Right ventricle myocardium inferior (tissue), 1 donor: ENCODE results near the gene SUSD5. TPM values are rescaled to one million over a fixed set of nuclear protein-coding genes. Genes with fewer than 3 reads are reported as not detected.
"Not testable (repeated sequence)": the region's sequence is repeated elsewhere in the genome, so short reads cannot be mapped to it uniquely, and the experiment has no call there.

Experiments used
- ATAC-seq: fragments of 200-7000 bp; cut with Tn5 transposase; one replicate; pipeline ENCODE4 v1.9.1; 2020; ENCODE audit warnings: mild to moderate bottlenecking, moderate library complexity
- DNase-seq: peaks from one replicate; pipeline ENCODE4 v3.0.0; 2021; ENCODE audit errors: missing footprints
- intact Hi-C: fragments of 100-400 bp; cut with DNase I; formaldehyde crosslinking; loops from one replicate; pipeline ENCODE4 v1.11.0; 2022
- total RNA-seq: library from RNA; stranded (reverse); fragmentation: NEBNext Ultra II Directional; extraction: Animal tissue kit (Norgen Biotek cat#: 25700); gene quantifications from one replicate; pipeline ENCODE4 v1.2.1, GENCODE V29; 2021
- donor health status: DM: no; HTN: yes; CAD: no; lungs with severe emphysema.

Gene SUSD5
- total RNA-seq, 1 donor from 2014 or later: 2.8 TPM

DNA sequence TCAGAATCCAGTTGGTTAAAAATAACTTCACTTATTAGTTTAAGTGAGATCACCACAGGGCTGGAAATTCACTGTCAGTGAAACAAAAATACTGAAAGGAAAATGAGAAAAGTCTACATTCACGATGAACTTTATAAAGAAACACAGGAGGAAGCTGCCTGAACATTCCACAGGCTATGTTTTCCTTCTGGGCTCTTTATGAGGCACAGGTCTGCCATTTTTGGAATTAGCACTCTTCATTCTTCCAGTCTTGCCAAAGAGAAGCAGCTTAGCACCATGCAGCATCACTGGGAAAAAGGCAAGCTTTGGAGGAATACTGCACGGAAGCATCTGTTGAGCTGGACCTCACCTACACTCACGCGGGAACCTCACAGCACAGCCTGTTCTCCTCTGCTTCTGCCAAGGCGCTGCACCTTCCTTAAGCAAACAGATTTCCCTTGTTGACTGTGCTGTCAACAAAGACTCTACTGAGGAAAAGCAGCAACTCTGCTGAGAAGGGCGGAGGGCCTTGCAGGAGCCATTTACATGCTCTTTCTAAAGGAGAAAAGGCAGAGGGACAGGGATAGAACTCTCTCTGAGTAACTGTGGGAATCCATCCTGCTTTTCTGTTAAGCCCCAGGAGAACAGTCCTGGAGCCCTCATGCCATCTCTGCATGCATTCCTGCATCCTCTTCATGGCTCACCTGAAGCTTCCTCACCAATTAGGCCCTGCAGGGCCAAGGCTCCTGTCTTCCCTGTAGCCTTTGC, 15.7 kb downstream of the SUSD5 start:
- ATAC-seq: no peak
- intact Hi-C loops: no loop called here
- no peak for DNase-seq

DNA sequence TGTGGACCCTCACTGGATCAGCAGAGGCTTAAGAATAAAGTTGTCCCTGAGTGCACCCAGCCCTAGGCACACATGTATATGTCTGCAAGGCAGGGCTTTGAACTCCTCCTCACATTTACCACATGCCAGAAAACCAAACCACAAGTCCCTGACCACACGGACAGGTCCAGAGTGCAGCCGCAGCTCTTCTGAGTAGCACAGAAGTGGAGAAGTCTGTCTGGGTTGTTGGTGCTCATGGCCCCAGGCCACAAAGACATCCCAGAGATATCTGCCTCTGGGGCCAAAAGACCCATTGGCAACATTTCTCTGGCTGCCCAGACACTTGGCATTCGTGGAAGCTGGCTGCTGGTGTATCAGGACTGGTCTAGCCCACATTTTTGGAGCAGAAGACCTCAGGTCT, 17.4 kb downstream of the SUSD5 start:
- ATAC-seq: no peak

DNA sequence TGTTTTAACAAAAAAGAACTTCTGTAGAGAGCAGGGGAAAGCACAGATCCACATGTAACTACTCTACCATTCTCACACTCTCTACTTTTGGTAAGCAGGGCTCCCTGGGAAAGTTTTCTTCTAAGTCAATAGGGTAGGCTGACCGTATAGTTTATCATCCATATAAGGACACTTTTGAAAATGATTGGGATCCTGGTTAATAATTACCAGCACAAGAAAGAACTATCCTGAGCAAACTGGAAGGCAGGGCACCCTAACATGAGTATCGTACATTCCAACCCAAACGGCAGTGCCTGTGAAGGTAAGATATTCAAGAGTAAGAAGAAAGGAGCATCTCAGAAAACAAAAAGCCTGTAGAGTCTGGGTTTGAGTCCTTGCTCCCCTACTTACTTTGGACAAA, 22.1 kb downstream of the SUSD5 start:
- intact Hi-C loops: no loop called here
- no peak for ATAC-seq
- no peak for DNase-seq

More for the DNA sequence above, 17.4 kb downstream of the SUSD5 start:
- DNase-seq: no peak
- intact Hi-C loops: no loop called here

DNA sequence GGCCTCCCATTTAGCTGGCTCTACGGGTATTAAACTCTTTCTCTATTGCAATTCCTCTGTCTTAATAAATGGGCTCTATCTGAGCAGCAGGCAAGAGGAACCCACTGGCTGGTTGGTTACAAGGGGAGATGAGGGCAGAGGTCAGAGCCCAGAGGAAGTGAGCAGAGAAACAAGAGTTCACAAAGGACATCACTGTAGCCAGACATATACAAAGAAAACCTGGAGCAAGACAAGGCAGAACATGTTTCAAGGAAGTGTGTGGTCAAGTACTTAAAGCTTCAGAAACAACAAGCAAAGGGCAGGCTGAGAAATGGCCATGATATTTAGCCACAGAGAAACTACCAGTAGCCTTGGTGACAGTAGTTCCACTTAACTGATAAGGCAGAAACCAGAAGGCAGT, 24.3 kb downstream of the SUSD5 start:
- no peak for ATAC-seq
- intact Hi-C loops: no loop called here
- DNase-seq: no peak

DNA sequence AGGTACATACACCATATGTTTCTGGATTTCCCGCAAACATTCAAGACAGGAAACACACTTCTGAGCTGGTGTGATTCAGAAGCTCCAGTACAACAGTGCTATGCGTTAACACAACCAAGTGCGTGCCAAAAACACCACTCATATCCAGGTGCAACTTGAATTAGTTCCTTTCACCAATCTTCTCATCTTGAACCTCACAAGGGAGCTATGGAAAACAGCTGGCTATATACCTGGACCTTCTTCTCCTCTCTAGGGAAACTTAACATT, 31.3 kb downstream of the SUSD5 start:
- no peak for ATAC-seq
- intact Hi-C loops: no loop called here

DNA sequence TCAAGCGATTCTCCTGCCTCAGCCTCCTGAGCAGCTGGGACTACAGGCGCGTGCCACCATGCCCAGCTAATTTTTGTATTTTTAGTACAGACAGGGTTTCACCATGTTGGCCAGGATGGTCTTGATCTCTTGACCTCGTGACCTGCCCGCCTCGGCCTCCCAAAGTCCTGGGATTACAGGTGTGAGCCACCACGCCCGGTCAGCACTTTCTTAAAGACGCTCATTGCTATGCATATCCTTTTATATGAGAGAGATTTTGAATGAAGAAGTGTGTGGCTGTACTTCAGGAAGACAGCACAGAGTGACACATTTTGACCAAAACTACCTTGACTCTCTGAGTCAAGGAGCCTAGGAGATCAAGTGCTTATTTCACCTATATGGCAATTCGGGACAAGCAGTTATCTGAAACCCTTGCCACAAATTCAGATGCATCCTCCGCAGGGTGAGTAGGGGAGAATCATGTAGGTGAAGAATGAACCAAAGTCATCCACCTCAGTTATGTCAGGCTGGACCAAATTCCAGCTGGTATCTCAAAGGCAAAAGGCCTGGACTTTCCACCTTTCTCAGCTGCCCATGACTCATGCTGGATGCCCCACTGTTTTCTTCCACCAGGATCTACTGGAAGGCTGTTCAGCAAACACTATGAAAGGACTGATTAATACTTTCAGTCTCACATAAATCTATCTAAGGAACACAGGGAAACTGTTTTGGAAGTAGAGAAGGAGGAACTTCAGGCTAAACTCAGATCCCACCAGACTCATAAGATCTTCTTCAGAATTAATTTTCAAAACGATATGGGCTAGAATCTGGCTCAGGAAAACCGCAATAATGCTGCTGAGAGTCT, 31.9 kb downstream of the SUSD5 start:
- intact Hi-C loops: no loop called here
- ATAC-seq: no peak
- DNase-seq: no peak

More for the DNA sequence above, 31.3 kb downstream of the SUSD5 start:
- DNase-seq: no peak

DNA sequence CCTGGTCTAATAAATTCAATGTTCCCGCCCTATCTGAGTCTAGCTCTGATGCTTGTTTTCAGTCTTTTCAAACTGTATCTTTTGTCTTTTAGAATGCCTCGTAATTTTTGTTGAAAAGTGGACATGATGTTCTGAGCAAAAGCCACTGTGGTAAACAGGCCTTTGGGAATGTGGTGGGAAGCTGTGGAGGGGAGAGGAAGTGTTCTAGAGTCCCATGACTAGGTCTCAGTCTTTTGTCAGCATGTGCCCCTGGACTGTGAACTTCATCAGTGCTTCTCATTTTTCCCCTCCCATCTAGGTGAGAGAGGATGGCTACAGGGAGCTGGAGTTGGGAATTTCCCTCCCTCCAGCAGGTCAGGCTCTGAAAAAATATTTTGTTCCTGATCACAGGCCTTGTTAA, 33.7 kb downstream of the SUSD5 start:
- intact Hi-C loops: no loop called here
- no peak for DNase-seq
- no peak for ATAC-seq

DNA sequence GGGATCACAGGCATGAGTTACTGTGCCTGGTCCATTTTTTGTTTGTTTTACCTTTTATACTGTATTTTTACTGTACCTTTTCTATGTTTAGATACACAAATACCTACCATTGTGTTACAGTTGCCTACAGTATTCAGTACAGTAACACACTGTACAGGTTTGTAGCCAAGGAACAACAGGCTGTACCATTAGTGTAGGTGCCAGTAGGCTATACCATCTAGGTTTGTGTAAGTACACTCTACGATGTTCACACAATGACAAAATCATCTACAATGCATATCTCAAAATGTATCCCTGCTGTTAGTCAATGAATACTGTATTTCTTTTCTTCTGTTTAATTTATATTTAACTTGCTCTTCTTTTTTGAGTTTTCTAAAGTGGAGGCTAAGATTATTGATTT, 37.0 kb downstream of the SUSD5 start:
- intact Hi-C loops, ATAC-seq, DNase-seq: not testable (repeated sequence)

DNA sequence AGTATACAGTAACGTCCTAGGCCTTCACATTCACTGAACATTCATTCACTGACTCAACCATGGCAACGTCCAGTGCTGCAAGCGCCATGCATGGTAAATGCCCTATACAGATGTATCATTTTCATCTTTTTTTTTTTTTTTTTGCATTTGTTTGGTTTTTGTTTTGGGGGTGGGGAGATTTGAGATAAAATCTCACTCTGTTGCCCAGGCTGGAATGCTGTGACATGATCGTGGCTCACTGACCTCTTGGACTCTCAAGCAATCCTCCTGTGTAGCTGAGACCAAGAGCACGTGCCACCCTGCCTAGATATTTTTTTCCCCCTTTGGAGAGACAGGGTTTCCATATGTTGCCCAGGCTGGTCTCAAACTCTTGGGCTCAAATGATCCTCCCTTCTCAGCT, 37.4 kb downstream of the SUSD5 start:
- no peak for DNase-seq
- no peak for ATAC-seq
- intact Hi-C loops: no loop called here

DNA sequence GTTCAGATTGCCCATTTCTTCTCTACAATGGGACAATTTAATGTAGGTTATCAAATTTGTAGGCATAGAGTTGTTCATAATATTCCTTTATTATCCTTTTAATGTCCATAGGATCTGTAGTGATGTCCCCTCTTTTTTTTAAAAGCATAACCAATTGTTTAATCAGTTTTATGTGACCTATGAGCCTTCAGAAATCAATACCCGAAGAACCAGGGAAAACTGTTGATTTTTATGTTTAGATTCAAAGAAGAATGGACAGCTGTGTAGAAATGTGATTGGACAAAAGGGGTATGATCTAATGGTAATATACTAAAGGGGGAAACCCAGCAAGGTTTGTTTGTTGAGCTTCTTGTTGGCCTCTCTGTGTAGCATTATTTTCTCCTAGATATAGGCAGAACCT, 39.5 kb downstream of the SUSD5 start:
- no peak for ATAC-seq
- intact Hi-C loops: no loop called here
- DNase-seq: no peak

DNA sequence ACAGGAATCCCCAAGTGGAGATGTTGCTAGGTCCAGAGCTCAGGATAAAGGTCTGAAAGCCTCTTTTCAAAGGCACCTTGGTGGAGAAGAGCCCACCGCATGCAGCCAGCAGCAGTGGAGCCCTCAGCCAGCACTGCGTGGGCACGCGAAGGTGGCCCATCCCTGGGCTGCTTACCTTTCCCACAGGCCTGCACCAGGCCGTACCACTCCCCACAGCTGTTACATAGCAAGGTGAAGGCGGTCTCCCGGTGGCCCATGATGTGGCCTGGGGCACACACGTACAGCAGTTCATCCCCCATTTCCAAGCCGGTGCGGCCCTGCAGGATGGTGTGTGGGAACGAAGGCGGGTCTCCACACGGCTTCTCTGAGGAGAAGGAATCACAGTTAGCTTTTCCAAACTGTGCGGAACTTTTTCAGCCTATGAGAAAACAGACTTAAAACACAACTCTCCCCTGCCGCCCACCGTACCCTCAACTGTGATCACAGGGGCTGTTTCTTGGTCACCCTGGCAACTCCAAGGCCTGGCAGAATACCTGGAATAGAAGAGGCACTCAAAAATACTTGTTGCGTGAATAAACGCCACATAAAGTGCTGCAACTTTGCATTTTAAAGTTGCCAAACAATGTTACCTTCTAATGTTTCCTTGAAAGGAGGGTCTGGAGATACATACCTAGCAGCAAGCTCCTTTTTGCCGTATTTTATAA, 43.7 kb downstream of the SUSD5 start:
- ATAC-seq (no peak), DNase-seq (no peak)
- intact Hi-C loops: no loop called here

DNA sequence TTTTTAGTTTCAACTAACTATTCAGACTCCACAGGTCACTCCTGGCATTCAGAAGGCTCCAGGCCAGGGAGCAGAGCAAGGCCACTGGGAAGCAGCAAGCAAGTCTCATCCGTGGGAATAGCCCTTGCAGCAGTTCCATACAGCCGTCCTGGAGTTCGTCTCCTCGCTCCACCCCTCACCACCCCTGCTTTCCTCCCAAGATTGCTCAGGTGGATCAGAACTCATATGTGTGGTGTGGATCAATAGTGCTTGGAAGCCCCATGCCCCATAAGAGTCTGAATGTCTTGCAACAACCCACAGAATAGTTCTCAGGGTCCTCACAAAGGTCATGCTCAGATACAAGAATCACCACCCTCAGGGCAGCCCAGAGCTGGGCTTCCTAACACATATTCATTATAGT, 44.5 kb downstream of the SUSD5 start:
- no peak for ATAC-seq
- intact Hi-C loops: no loop called here
- no peak for DNase-seq

DNA sequence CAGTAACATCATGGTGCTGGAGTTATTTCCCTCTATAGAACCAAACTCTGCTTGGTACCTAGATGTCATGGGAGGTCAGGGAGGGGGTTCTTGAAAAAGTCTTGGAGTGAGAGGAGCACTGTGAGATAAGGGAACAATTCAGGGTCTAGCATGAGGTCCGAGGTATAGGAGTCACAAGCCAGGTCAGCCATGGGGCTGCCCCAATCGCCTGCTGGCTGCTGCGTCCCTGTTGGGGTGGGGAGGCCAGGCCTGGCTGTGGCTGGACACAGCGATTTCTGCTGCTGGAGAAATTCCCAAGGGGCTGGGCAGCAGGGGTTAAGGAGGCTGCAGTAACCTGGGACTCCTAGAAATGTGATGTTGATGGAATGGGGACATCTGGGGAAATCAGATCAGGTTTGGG, 44.9 kb downstream of the SUSD5 start:
- DNase-seq (no peak), ATAC-seq (no peak)
- intact Hi-C loops: no loop called here

DNA sequence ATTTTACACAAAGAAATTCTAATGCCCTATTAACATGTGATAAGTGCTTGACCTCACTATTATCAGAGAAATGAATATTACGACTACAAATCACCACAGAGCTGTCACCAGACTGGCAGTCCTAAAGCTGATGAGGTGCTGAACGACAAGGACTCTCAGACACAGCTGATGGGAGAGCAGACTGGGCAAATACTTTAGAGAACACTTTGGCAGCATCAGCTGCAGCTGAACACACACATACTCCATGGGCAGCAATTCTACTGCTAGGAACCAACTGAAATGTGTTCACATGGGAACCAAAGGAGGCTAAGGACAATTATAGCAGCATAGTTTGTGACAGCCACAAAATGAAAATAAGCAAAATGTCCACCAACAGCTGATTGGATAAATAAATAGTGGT, 45.5 kb downstream of the SUSD5 start:
- intact Hi-C loops: no loop called here
- no peak for DNase-seq
- peak; percentile 95 for ATAC-seq

DNA sequence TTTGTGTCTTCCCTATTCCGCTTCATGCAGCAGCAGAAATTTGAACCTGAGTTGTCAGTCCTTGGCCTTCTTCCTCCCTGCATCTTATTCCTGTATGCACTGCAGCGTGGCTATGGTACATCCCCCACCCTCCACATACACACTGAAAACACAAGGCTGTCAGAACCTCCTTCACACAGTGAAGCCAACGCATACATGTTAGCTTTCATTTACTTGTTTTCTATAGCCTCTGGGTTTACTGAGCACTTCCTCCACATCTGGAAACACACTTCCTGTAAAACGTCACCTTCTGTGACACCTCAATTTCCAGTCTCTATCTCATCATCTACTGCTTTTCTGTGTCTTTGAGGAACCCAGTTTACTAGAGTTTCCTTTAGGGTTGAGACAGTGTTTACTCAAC, 47.0 kb downstream of the SUSD5 start:
- DNase-seq (no peak), ATAC-seq (no peak)
- intact Hi-C loops: no loop called here

DNA sequence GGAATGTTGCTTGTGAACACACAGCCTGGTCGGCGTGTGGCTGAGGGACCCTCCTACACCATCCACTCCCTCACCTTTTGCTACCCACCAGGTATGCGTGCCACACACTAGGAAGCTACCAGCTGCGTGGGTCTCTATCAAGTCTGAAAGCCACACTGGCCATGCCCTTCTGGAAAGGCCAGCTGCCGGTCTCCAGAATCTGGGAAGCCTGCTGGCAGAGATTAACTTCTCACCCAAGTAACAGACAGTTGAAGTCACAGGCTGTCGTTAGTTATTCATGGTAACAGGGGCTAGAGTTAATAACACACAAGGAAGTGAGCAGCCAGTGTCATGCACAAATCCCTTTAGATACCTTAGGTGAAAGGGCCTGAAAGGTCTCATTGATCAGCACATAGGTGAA, 48.1 kb downstream of the SUSD5 start:
- ATAC-seq: no peak
- intact Hi-C loops: no loop called here
- no peak for DNase-seq

DNA sequence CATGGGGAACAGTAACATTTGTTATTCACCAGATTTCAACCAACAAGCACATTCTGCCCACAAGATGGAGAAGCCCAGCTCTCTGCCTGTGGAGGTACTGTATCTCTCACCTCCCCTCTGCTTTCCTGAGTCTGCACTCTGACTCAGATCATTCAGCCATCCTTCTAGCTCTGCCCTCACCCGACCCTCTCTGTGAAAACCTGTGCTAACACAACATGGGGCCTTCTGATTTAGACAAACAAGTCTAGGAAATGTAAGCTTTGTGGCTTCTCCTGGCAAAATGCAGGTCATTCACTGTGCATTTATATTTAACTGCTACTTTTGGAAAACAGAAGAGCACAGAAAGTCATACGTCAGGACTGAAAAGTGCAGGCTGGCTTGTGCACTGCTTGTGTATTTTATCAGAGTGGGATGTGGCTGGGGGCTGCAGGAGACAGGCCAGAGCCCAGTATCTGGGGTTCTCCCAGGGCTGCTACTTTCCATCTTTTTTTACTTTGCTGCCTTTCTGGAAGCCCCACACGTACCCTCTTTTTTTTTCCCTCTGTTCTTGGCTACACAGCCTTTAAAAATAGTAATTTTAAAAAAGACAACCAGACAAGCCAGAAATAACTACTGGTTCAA, 50.8 kb downstream of the SUSD5 start:
- intact Hi-C loops: no loop called here
- ATAC-seq (no peak), DNase-seq (no peak)

DNA sequence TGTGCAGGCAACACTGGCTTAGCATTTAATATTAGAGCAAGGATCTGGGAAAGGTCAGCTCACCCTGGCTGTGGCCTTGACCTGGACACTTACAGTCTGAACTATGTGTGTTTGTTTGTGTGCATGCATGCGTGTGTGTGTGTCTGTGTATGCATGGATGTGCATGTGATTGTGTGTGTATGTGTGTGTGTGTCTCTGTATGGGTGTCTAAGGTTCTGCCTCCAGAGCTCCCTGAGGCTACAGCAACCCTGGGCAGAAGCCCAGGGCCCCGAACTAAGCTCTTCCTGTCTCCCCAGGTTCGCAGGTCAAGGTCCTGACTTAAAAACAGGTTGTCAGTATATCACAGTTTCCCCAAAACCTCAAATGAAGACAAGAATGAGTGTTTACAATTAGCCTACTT, 51.3 kb downstream of the SUSD5 start:
- no peak for DNase-seq
- intact Hi-C loops: no loop called here
- ATAC-seq: no peak

DNA sequence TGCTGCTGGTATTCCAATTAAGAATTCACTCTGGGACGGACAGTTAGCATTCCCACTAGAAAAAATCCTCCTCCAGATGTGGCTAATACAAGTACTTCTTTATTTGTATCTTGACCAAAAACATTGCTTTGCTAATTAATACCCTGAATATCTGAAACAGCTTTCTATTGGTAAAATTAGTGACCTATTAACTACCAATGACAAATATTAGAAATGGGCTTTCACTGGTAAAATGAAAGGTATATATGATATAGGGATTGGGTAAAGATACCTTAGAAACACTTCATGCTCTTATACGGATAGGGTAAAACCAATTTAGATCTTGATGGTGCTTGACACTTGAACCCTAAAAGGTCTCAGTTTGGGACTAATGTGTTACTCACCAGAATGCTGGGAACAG, 52.5 kb downstream of the SUSD5 start:
- ATAC-seq: no peak
- DNase-seq: no peak
- intact Hi-C loops: no loop called here

DNA sequence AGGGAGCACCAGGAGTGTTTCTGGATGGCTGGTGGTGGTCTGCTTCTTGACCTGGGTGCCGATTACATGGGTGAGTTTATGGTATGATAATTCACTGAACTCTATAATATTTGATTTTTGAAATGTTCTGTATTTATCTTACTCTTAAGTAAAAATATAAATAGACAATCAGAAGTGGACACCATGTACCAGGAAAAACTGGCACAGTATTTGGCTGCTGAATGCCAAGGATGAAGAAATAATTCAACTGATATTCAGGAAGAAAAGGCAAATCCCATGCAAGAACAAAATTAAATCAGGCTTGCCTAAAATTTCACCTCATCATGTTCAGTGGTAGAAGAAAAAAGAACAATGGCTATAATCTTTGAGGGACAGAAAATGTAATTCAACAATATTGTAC, 53.2 kb downstream of the SUSD5 start:
- intact Hi-C loops: no loop called here
- no peak for DNase-seq

More for the DNA sequence above, 53.2 kb downstream of the SUSD5 start:
- no peak for ATAC-seq
